HCT116 (cell line): ENCODE measurements around the gene LEPR. TPM values are rescaled to one million over a fixed set of nuclear protein-coding genes. Genes with fewer than 3 reads are reported as not detected.

Experiments used
- ATAC-seq: fragments of 200-7000 bp; cut with Tn5 transposase; 2 replicates; pipeline ENCODE4 v1.9.1; 2020; ENCODE audit warnings: mild to moderate bottlenecking, moderate library complexity
- BruUV-seq: library from RNA; stranded (reverse); fragments of 400-500 nt; replicated peaks from 2 replicates; lab custom pipeline; 2021; lab: Mats Ljungman, UMichigan
- CTCF ChIA-PET: fragments of 300-600 bp; sonication (Branson Sonifier 250); formaldehyde crosslinking; loops from one replicate; lab custom pipeline; 2021; ENCODE audit warnings: antibody characterized with exemption; lab: Charles Lee
- POLR2A ChIA-PET: fragments of 300-600, 350-600 bp; sonication (Branson Sonifier 250); formaldehyde crosslinking; loops from one replicate; lab custom pipeline; 2021; ENCODE audit warnings: antibody characterized with exemption; lab: Charles Lee
- RAD21 ChIA-PET, 2 experiments: fragments of 300-600 bp; sonication (Branson Sonifier 250); formaldehyde crosslinking; loops; one replicate each; lab custom pipeline; 2023; ENCODE audit warnings: low total read pairs in 2 of 2; ENCODE audit not compliant: uncharacterized antibody in 2 of 2, unreplicated experiment in 2 of 2, low non-redundant PET in 1 of 2; lab: Charles Lee
- DNase-seq: peaks from one replicate; pipeline ENCODE4 v3.0.0-alpha.2; 2010; ENCODE audit warnings: low read depth, low spot score
- H2AFZ ChIP-seq: fragments of 200-600 bp; shearing (Covaris generic), sonication (generic); 2 replicates; pipeline ENCODE4 v1.6.1; 2017; ENCODE audit warnings: low read depth, mixed run types, mixed read lengths, antibody characterized with exemption, low read length; ENCODE audit not compliant: poor library complexity, severe bottlenecking
- H3K27ac ChIP-seq: 2 replicates; pipeline ENCODE4 v1.5.1; 2012; ENCODE audit warnings: low read depth, low read length
- H3K27me3 ChIP-seq: fragments of 200-600 bp; sonication (generic); 2 replicates; pipeline ENCODE4 v1.6.1; 2016; ENCODE audit warnings: mixed run types, low read length, mixed read lengths; ENCODE audit not compliant: insufficient read depth
- H3K36me3 ChIP-seq, 2 experiments: fragments of 200-500 bp in 1 of 2; fragments of 200-600 bp in 1 of 2; sonication (Bioruptor generic) in 1 of 2; sonication (generic) in 1 of 2; 2 replicates each; pipeline versions ENCODE4 v1.5.1 to v1.6.1; 2014 to 2016; ENCODE audit warnings: low read length in 2 of 2, inconsistent platforms in 1 of 2, mixed read lengths in 1 of 2, mixed run types in 1 of 2; ENCODE audit not compliant: insufficient read depth in 2 of 2, control insufficient read depth in 1 of 2
- H3K4me1 ChIP-seq, 2 experiments: fragments of 200-600 bp in 1 of 2; sonication (generic) in 1 of 2; 2 replicates each; pipeline versions ENCODE4 v1.5.1 to v1.6.1; 2012 to 2017; ENCODE audit warnings: low read length in 2 of 2, inconsistent platforms in 1 of 2, mild to moderate bottlenecking in 1 of 2, mixed read lengths in 1 of 2, mixed run types in 1 of 2, moderate library complexity in 1 of 2; ENCODE audit not compliant: insufficient read depth in 2 of 2, control insufficient read depth in 1 of 2
- H3K4me2 ChIP-seq: fragments of 200-600 bp; sonication (generic); 2 replicates; pipeline ENCODE4 v1.6.1; 2017; ENCODE audit warnings: mixed run types, low read length, mixed read lengths
- H3K4me3 ChIP-seq, 2 experiments: fragments of 200-600 bp in 1 of 2; sonication (generic) in 1 of 2; replicated peaks in 1 of 2; 2 replicates each; pipeline ENCODE4 v1.5.1; 2011 to 2016; ENCODE audit warnings: low read length in 2 of 2, control low read depth in 1 of 2, low read depth in 1 of 2, mild to moderate bottlenecking in 1 of 2, mixed read lengths in 1 of 2, mixed run types in 1 of 2
- H3K79me2 ChIP-seq: fragments of 200-600 bp; sonication (generic); 2 replicates; pipeline ENCODE4 v1.6.1; 2017; ENCODE audit warnings: mild to moderate bottlenecking, mixed run types, low read length, moderate library complexity, mixed read lengths; ENCODE audit not compliant: insufficient read depth
- H3K9ac ChIP-seq: fragments of 200-600 bp; sonication (generic); 2 replicates; pipeline ENCODE4 v1.6.1; 2016; ENCODE audit warnings: low read length, mixed read lengths
- H3K9me2 ChIP-seq: fragments of 200-600 bp; sonication (generic), shearing (Covaris generic); 2 replicates; pipeline ENCODE4 v1.6.1; 2017; ENCODE audit warnings: mixed run types, mild to moderate bottlenecking, moderate library complexity; ENCODE audit not compliant: insufficient read depth
- H3K9me3 ChIP-seq, 2 experiments: fragments of 200-500 bp in 1 of 2; fragments of 200-600 bp in 1 of 2; sonication (Bioruptor generic) in 1 of 2; sonication (generic) in 1 of 2; 2 replicates each; pipeline ENCODE4 v1.6.1; 2014 to 2017; ENCODE audit warnings: low read length in 2 of 2, mixed read lengths in 2 of 2, inconsistent platforms in 1 of 2, low read depth in 1 of 2, mild to moderate bottlenecking in 1 of 2, mixed run types in 1 of 2, moderate library complexity in 1 of 2; ENCODE audit not compliant: control insufficient read depth in 1 of 2, insufficient read depth in 1 of 2
- H4K20me1 ChIP-seq: fragments of 200-600 bp; sonication (generic), shearing (Covaris generic); 2 replicates; pipeline ENCODE4 v1.6.1; 2017; ENCODE audit warnings: mixed run types, mild to moderate bottlenecking, moderate library complexity; ENCODE audit not compliant: insufficient read depth
- CEBPB ChIP-seq: IDR thresholded peaks from 2 replicates; pipeline ENCODE4 v1.6.1; 2012; ENCODE audit warnings: low read depth
- CTCF ChIP-seq, 3 experiments: fragments of 200-600 bp in 1 of 3; sonication (generic) in 1 of 3; IDR thresholded peaks in 2 of 3; conservative IDR thresholded peaks in 1 of 3; 2 replicates each; pipeline ENCODE4 v1.5.1; 2012 to 2017; ENCODE audit warnings: low read depth in 2 of 3, low read length in 2 of 3, antibody characterized with exemption in 1 of 3, borderline replicate concordance in 1 of 3, control low read depth in 1 of 3, mild to moderate bottlenecking in 1 of 3, mixed read lengths in 1 of 3, mixed run types in 1 of 3, moderate library complexity in 1 of 3; ENCODE audit not compliant: insufficient read depth in 1 of 3
- EGR1 ChIP-seq: IDR thresholded peaks from 2 replicates; pipeline ENCODE4 v1.6.1; 2012; ENCODE audit warnings: low read depth
- FOSL1 ChIP-seq: IDR thresholded peaks from 2 replicates; pipeline ENCODE4 v1.6.1; 2012; ENCODE audit warnings: low read depth
- JUND ChIP-seq: IDR thresholded peaks from 2 replicates; pipeline ENCODE4 v1.6.1; 2012
- MAX ChIP-seq: IDR thresholded peaks from 2 replicates; pipeline ENCODE4 v1.6.1; 2012
- POLR2AphosphoS5 ChIP-seq: IDR thresholded peaks from 2 replicates; pipeline ENCODE4 v1.6.1; 2011; ENCODE audit warnings: mild to moderate bottlenecking, low read depth, low read length, moderate library complexity
- RAD21 ChIP-seq: IDR thresholded peaks from 2 replicates; pipeline ENCODE4 v1.6.1; 2012; ENCODE audit warnings: low read depth, mild to moderate bottlenecking
- SIN3A ChIP-seq: IDR thresholded peaks from 2 replicates; pipeline ENCODE4 v1.6.1; 2012; ENCODE audit warnings: low read depth
- SP1 ChIP-seq: IDR thresholded peaks from 2 replicates; pipeline ENCODE4 v1.6.1; 2012; ENCODE audit warnings: low read depth
- YY1 ChIP-seq: IDR thresholded peaks from 2 replicates; pipeline ENCODE4 v1.6.1; 2011; ENCODE audit warnings: low read length, low read depth, moderate library complexity, mild to moderate bottlenecking; ENCODE audit not compliant: insufficient replicate concordance; ENCODE audit errors: extremely low read depth
- ZBTB33 ChIP-seq: IDR thresholded peaks from 2 replicates; pipeline ENCODE4 v1.6.1; 2011; ENCODE audit warnings: mild to moderate bottlenecking, low read length, moderate library complexity; ENCODE audit not compliant: insufficient replicate concordance; ENCODE audit errors: extremely low read depth
- ZFX ChIP-seq: fragments of 450-650 bp; IDR thresholded peaks from 2 replicates; pipeline ENCODE4 v1.6.1; 2017
- intact Hi-C: fragments of 100-400 bp; cut with micrococcal nuclease; formaldehyde crosslinking; loops from 2 replicates; pipeline ENCODE4 v1.10.0; 2022
- total RNA-seq: library from RNA; stranded (reverse); gene quantifications from one replicate; pipeline ENCODE4 v1.2.1, GENCODE V29; 2021; ENCODE audit not compliant: unreplicated experiment
- TF ChIP-seq, protein P1 (sequence below): IDR thresholded peaks from 2 replicates; pipeline ENCODE4 v1.6.1; 2012
- TF ChIP-seq, protein P2 (sequence below): IDR thresholded peaks from 2 replicates; pipeline ENCODE4 v1.6.1; 2012; ENCODE audit warnings: low read depth

The LEPR gene
- total RNA-seq, 1 experiment from 2014 or later = 6.0 TPM

DNA sequence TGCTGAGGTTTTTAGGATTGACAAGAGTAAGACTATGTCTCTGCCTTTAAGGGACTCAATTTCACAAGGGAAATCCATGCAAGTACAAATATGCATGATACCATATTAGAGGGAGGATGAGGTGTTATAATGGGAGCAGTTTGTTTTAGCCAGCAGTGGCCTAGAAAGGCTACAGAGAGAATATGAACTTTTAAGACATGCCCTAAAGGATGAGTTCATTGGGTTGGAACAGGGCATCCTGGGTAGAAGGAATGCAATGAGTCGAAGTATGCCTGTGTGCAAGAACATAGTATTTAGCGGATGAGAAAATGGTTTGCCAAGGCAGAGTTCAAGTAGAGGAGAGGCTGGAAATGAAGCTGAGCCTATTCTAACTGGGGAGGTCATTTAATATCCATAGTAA is 32.6 kb upstream of the LEPR start:
- H3K9me2 ChIP-seq = no peaks in the 10 kb centered on the region
- no peaks in the 10 kb centered on the region for H3K36me3 ChIP-seq
- no peaks in the 10 kb centered on the region for H3K9me3 ChIP-seq
- H3K79me2 ChIP-seq = no peaks in the 10 kb centered on the region
- H3K4me3 ChIP-seq = no peak overlapping the region
- no peak overlapping the region for H3K9ac ChIP-seq
- DNase-seq = no peak
- H3K27me3 ChIP-seq = no peaks in the 10 kb centered on the region
- ATAC-seq = no peak
- H3K27ac ChIP-seq = no peak overlapping the region
- no peaks in the 10 kb centered on the region for H4K20me1 ChIP-seq
- ChIA-PET POLR2A (no interaction called here), CTCF (no interaction called here), RAD21 (no interaction called here)
- TF ChIP-seq YY1 (no peak), ZFX (no peak), RAD21 (no peak), FOSL1 (no peak), POLR2AphosphoS5 (no peak), EGR1 (no peak), ZBTB33 (no peak), MAX (no peak), CEBPB (no peak), JUND (no peak), SP1 (no peak), SIN3A (no peak), CTCF (IDR thresholded peaks at IDR 0.05 in 2 of 3, conservative IDR thresholded peaks at IDR 0.05 in 1 of 3; ENCODE audit: borderline replicate concordance in 1 of 3, insufficient read depth in 1 of 3, low read depth in 2 of 3, low read length in 2 of 3) (no peak)
- TF ChIP-seq, protein P1, sequence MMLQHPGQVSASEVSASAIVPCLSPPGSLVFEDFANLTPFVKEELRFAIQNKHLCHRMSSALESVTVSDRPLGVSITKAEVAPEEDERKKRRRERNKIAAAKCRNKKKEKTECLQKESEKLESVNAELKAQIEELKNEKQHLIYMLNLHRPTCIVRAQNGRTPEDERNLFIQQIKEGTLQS = no peak
- TF ChIP-seq, protein P2, sequence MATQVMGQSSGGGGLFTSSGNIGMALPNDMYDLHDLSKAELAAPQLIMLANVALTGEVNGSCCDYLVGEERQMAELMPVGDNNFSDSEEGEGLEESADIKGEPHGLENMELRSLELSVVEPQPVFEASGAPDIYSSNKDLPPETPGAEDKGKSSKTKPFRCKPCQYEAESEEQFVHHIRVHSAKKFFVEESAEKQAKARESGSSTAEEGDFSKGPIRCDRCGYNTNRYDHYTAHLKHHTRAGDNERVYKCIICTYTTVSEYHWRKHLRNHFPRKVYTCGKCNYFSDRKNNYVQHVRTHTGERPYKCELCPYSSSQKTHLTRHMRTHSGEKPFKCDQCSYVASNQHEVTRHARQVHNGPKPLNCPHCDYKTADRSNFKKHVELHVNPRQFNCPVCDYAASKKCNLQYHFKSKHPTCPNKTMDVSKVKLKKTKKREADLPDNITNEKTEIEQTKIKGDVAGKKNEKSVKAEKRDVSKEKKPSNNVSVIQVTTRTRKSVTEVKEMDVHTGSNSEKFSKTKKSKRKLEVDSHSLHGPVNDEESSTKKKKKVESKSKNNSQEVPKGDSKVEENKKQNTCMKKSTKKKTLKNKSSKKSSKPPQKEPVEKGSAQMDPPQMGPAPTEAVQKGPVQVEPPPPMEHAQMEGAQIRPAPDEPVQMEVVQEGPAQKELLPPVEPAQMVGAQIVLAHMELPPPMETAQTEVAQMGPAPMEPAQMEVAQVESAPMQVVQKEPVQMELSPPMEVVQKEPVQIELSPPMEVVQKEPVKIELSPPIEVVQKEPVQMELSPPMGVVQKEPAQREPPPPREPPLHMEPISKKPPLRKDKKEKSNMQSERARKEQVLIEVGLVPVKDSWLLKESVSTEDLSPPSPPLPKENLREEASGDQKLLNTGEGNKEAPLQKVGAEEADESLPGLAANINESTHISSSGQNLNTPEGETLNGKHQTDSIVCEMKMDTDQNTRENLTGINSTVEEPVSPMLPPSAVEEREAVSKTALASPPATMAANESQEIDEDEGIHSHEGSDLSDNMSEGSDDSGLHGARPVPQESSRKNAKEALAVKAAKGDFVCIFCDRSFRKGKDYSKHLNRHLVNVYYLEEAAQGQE = no peak
- no peaks in the 10 kb centered on the region; a peak in 1 of 4 replicates for H3K4me1 ChIP-seq
- intact Hi-C loops = no loop called here
- no peak overlapping the region for H3K4me2 ChIP-seq
- BruUV-seq = no TSS peak
- H2AFZ ChIP-seq = no peak overlapping the region
